ENCODE results near the gene ZNF750.
A peak's percentile ranks its signal among the peaks of the same experiment; 100 is the strongest.

Gene ZNF750

DNA sequence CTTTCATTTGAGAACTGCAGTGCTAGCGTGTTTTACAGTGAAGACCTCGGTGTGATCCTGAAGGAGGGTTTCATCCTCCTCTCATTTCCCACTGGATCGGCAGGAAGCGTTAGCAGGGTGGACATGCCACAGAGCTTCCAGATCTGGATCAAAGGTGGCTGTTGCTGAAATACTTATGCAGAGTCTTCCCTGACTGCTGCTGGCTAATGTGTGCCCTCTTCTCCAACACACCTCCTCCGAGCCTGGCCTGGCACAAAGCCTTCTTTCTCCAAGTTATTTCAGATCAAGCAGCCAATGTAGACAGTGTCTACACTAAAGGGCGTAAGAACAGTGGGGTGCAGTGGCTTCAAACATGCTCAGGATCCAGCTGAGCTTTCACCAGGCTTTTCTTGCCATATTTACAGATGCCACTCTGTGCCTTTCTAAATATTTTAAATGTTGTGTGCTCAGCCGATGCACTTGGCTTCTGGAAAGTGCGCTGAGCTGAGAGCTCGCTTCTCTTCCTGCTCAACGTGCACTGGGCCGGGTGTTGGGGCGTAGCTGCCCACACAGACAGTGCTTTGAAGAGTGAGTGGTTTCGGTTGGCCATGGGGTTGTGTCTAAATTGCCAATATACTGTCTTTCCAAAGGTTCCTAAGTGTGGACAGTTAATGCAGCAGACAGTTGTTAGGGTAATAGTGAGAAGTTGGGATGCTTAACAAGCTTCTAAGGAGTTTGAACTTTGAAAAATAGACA lies 2.1 kb downstream of the ZNF750 start:
- Histone ChIP-seq H3K36me3 (ENCODE audit: control insufficient read depth, insufficient read depth, low read length, severe bottlenecking) (no peaks in the 10 kb centered on the region), H3K9ac (ENCODE audit: low read length) (peak overlapping the region; percentile 14), H3K4me1 (ENCODE audit: control insufficient read depth, insufficient read depth, low read length) (peaks cover 22% of the 10 kb centered on the region), H3K4me3 (ENCODE audit: low read length) (peak overlapping the region; percentile 14), H3K9me3 (ENCODE audit: control insufficient read depth, low read length) (no peaks in the 10 kb centered on the region), H3K27me3 (replicated peaks; ENCODE audit: control insufficient read depth, insufficient read depth, low read length) (no peaks in the 10 kb centered on the region)
- no peak for DNase-seq (ENCODE audit: low read depth)

DNA sequence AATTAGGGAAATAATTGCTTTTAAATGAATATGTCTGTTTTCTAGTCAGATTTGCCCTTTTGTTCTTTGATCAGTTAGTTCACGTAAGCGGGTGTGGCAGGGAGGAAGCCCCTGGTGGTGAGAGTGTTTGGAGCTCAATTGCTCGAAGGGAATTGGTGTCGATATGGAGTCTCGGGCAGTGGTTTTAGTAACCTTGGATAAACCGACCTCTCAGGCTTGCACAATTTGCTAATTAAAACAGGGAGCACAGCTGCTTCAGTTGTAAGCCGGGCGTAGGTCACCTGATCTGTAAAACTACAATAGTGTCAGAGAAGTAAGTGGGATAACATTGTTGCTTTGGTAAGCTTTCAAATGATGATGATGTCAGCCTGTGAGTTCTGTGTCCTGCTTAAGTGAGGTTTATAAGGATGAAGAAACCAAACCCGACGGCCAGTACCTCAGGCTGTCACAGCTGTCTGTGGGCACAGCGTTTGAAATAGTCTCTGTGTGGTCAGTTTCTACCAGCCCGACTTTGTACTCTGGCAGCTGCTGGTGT lies 2.9 kb downstream of the ZNF750 start:
- no peaks in the 10 kb centered on the region for H3K27me3 ChIP-seq (replicated peaks; ENCODE audit: control insufficient read depth, insufficient read depth, low read length)
- DNase-seq (ENCODE audit: low read depth) = no peak
- H3K9me3 ChIP-seq (ENCODE audit: control insufficient read depth, low read length) = no peaks in the 10 kb centered on the region
- no peak overlapping the region for H3K9ac ChIP-seq (ENCODE audit: low read length)
- H3K4me1 ChIP-seq (ENCODE audit: control insufficient read depth, insufficient read depth, low read length) = peaks cover 22% of the 10 kb centered on the region
- no peak overlapping the region for H3K4me3 ChIP-seq (ENCODE audit: low read length)
- H3K36me3 ChIP-seq (ENCODE audit: control insufficient read depth, insufficient read depth, low read length, severe bottlenecking) = no peaks in the 10 kb centered on the region

DNA sequence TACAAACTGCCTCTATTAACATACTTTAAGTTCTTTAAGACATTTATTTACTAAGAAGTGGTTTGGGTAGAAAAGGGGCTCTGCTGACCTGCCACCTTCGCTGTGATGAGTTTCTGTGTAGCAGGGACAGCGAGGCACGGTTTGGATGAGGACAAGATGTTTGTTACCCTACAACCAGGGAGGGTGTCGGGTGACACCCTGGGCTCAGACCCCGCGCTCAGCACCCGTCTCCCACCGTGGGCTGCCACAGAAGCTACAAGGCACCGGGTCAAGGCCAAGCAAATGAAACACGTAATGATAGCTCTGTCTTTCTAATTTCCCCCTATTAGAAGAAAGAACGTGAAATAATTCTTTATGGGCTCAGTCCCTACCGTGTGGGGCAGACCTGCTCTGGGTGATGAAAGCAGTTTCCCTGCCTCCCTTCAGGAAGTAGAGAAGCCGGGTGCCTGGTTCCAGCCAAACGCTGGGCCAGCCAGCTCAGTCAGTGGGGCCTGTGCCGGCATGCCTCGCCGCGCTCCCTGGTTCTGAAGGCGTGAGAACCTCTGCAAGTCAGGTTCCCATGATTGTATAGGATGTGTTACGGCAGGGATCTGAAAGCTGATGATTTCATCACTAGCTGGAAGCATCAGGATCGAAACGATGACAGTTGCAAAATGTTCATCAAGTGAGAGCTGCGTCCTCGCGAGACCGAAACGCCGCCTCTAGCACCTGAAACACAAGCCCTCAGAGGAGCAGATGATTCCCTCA lies 3.9 kb downstream of the ZNF750 start:
- no peak overlapping the region for H3K4me3 ChIP-seq (ENCODE audit: low read length)
- H3K4me1 ChIP-seq (ENCODE audit: control insufficient read depth, insufficient read depth, low read length) = peaks cover 22% of the 10 kb centered on the region
- DNase-seq (ENCODE audit: low read depth) = no peak
- H3K9ac ChIP-seq (ENCODE audit: low read length) = no peak overlapping the region
- H3K36me3 ChIP-seq (ENCODE audit: control insufficient read depth, insufficient read depth, low read length, severe bottlenecking) = no peaks in the 10 kb centered on the region
- no peaks in the 10 kb centered on the region for H3K9me3 ChIP-seq (ENCODE audit: control insufficient read depth, low read length)
- no peaks in the 10 kb centered on the region for H3K27me3 ChIP-seq (replicated peaks; ENCODE audit: control insufficient read depth, insufficient read depth, low read length)

DNA sequence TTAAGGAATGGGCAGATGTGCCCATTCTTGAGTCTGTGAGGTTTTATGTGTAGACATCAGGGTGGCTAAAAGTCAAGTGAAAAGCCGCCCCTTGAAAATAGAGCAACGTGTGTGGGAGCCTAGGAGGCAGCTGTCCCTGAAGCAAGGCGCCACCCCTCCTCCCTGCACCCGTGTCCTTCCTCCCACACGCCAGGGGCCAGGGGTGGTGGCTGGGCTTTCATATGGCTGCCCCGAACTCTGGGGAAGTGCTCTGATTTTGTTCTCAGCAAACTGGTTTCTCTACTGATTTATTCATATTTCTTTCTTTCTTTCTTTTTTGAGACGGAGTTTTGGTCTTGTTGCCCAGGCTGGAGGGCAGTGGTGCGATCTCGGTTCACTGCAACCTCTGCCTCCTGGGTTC lies 4.7 kb downstream of the ZNF750 start:
- H3K9me3 ChIP-seq (ENCODE audit: control insufficient read depth, low read length) = no peaks in the 10 kb centered on the region
- peaks cover 25% of the 10 kb centered on the region for H3K4me1 ChIP-seq (ENCODE audit: control insufficient read depth, insufficient read depth, low read length)
- no peaks in the 10 kb centered on the region for H3K36me3 ChIP-seq (ENCODE audit: control insufficient read depth, insufficient read depth, low read length, severe bottlenecking)
- no peak for DNase-seq (ENCODE audit: low read depth)
- H3K9ac ChIP-seq (ENCODE audit: low read length) = no peak overlapping the region
- H3K27me3 ChIP-seq (replicated peaks; ENCODE audit: control insufficient read depth, insufficient read depth, low read length) = no peaks in the 10 kb centered on the region
- no peak overlapping the region for H3K4me3 ChIP-seq (ENCODE audit: low read length)

DNA sequence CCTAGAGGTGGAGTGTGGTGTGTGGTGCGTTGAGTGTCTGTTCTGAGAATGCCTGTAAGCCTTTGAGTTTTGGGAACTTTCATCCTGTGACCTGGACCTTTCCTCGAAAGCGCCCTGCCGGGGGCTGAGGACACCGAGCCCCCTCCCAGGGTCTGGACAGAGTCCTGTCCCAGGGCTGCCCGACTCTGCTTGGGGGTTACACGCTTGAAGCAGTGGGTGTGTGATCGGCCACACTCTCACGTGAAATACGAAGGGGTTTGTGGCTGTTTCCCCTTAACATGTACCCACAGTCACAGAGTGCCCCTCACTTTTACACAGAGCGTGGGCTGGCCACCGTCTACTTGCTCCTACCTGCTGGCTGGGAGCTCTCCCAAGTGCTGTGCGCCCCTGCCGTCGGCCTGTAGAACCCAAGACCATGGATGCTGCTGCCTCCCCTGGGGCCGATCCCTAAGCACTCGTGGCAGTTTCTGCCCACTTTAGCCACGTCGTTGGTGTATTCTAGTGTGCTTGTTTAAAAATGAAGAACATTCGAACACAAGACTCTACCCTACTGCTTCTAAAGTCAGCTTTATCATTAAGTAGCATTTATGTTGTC lies 6.8 kb downstream of the ZNF750 start:
- Histone ChIP-seq H3K36me3 (ENCODE audit: control insufficient read depth, insufficient read depth, low read length, severe bottlenecking) (no peaks in the 10 kb centered on the region), H3K4me1 (ENCODE audit: control insufficient read depth, insufficient read depth, low read length) (peaks cover 20% of the 10 kb centered on the region), H3K9me3 (ENCODE audit: control insufficient read depth, low read length) (no peaks in the 10 kb centered on the region), H3K27me3 (replicated peaks; ENCODE audit: control insufficient read depth, insufficient read depth, low read length) (no peaks in the 10 kb centered on the region), H3K9ac (ENCODE audit: low read length) (no peak overlapping the region), H3K4me3 (ENCODE audit: low read length) (no peak overlapping the region)
- DNase-seq (ENCODE audit: low read depth) = no peak

DNA sequence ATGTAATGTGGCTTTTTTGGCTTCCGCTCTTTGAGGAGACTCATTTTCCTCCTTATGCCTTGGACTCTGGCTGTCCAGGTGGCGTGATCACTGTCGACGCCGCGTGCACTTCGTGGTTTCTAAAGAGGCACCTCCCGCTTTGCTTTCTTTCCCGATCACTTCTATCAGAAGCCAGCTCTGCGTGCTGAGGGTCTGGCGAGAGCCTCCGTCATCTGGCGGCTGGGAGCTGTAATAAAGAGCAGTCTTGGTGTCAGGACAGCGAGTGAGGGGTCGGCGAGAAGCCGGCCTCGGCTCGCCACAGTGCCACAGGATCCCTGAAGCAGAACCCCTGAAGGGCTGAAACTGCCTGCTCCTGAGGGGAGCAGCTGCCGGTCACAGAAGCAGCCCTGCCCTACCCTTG lies 7.4 kb downstream of the ZNF750 start:
- no peak for DNase-seq (ENCODE audit: low read depth)
- Histone ChIP-seq H3K27me3 (replicated peaks; ENCODE audit: control insufficient read depth, insufficient read depth, low read length) (no peaks in the 10 kb centered on the region), H3K4me1 (ENCODE audit: control insufficient read depth, insufficient read depth, low read length) (peaks cover 14% of the 10 kb centered on the region), H3K36me3 (ENCODE audit: control insufficient read depth, insufficient read depth, low read length, severe bottlenecking) (peaks cover 3% of the 10 kb centered on the region), H3K9me3 (ENCODE audit: control insufficient read depth, low read length) (no peaks in the 10 kb centered on the region), H3K4me3 (ENCODE audit: low read length) (no peak overlapping the region), H3K9ac (ENCODE audit: low read length) (no peak overlapping the region)

DNA sequence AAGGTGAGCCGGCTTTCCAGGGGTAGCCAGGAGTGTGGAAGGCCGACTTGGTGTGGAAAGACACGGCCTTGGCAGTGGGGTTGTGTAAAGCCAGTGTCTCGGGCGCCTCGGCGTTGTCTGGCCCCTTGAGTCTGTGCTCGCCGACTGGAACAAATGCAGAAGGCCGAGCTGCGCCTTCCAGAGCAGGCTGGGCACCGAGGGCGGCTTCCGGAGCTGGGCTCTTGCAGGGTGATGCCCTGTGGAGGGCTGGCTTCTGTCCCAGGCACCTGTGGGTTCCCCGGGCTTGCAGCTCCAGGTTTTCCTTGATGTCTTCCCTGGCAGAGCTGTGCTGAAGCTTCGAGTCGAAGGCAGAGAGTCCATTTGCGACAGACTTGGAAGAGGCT lies 8.0 kb downstream of the ZNF750 start:
- DNase-seq (ENCODE audit: low read depth) = no peak
- Histone ChIP-seq H3K36me3 (ENCODE audit: control insufficient read depth, insufficient read depth, low read length, severe bottlenecking) (peaks cover 6% of the 10 kb centered on the region), H3K27me3 (replicated peaks; ENCODE audit: control insufficient read depth, insufficient read depth, low read length) (no peaks in the 10 kb centered on the region), H3K9me3 (ENCODE audit: control insufficient read depth, low read length) (no peaks in the 10 kb centered on the region), H3K9ac (ENCODE audit: low read length) (no peak overlapping the region), H3K4me3 (ENCODE audit: low read length) (no peak overlapping the region), H3K4me1 (ENCODE audit: control insufficient read depth, insufficient read depth, low read length) (peaks cover 8% of the 10 kb centered on the region)

DNA sequence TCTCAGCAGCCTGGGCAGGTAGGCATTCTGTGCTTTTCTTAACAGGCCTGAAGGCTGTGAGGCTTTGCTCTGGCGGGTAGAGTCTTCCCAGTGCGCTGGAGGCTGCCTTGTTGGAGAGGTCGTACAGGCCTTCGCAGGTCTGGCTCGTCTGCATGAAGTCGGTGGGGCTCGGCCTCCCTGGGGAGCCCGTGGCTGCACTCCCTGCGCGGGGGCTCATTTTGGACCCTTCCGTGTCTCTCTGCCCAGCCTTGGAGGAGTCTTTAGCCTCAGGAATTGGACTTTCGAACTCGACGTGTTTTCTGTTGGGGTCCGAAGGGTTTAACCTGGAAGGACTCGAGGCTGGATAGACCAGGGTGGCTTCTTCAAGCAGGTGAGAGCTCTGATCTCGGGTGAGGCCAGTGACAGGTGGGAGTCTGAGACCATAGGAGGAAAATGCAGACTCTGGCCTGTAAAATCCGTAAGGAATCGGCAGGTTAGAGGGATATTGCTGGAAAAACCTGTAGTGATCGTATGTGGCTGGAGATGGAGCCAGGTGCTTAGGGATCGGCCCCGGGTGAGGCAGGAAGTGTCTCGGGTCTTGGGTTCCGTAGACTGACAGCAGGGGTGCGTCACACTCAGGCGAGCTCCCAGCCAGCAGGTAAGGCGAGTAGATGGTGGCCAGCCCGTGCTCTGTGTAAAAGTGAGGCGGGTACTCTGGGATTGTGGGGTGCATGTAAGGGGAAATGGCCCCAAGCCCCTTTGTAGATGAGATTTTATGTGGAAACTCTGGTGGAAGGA lies 8.6 kb downstream of the ZNF750 start:
- Histone ChIP-seq H3K27me3 (replicated peaks; ENCODE audit: control insufficient read depth, insufficient read depth, low read length) (no peaks in the 10 kb centered on the region), H3K4me3 (ENCODE audit: low read length) (no peak overlapping the region), H3K4me1 (ENCODE audit: control insufficient read depth, insufficient read depth, low read length) (peaks cover 4% of the 10 kb centered on the region), H3K9me3 (ENCODE audit: control insufficient read depth, low read length) (no peaks in the 10 kb centered on the region), H3K36me3 (ENCODE audit: control insufficient read depth, insufficient read depth, low read length, severe bottlenecking) (peaks cover 6% of the 10 kb centered on the region), H3K9ac (ENCODE audit: low read length) (no peak overlapping the region)
- no peak for DNase-seq (ENCODE audit: low read depth)

DNA sequence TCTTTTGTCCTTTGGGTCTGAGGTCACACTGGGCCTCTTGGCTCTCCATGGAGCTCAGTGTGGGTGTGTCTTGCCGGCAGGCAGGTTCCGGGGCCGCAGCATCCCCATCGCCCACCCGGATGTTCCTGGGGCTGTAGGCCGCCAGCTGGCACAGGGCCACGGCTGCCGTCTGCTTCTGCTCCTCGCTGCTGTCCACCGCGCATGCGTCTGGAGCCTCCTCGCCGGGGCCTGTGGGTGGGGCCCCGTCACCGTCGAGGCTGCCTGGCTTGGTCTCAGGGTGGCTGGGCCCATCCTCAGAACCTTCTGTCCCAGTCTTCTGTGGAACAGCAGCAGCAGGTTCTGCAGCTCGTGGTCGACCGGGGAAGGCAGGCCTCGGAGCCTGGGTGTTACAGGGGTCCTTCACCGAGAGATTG lies 9.6 kb downstream of the ZNF750 start:
- DNase-seq (ENCODE audit: low read depth) = no peak
- Histone ChIP-seq H3K9ac (ENCODE audit: low read length) (no peak overlapping the region), H3K4me1 (ENCODE audit: control insufficient read depth, insufficient read depth, low read length) (peaks cover 4% of the 10 kb centered on the region), H3K27me3 (replicated peaks; ENCODE audit: control insufficient read depth, insufficient read depth, low read length) (no peaks in the 10 kb centered on the region), H3K4me3 (ENCODE audit: low read length) (peak overlapping the region; percentile 15), H3K9me3 (ENCODE audit: control insufficient read depth, low read length) (no peaks in the 10 kb centered on the region), H3K36me3 (ENCODE audit: control insufficient read depth, insufficient read depth, low read length, severe bottlenecking) (peaks cover 6% of the 10 kb centered on the region)

DNA sequence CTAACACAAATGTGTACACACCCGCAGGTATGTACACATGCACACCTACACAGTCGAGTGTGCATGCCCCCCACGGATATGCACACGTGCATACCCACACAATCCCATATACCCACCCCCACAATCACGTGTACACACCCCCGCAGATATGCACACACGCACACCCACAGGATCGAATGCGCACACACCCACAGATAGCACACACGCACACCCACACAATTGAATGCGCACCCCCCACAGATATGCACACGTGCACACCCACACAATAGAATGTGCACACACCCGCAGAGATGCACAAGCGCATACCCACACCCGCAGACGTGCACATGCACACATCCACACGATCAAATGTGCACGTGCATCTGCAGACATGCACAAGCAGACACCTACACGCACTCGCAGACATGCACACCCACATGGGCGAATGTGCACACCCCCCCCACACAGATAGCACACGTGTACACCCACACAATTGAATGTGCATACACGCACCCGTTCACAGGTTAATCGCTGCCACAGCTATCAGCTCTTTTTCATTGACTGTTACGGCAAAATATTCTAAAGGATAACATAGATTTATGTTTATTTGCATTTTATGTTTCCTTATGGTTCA lies 10.8 kb downstream of the ZNF750 start:
- Histone ChIP-seq H3K4me3 (ENCODE audit: low read length) (no peak overlapping the region), H3K27me3 (replicated peaks; ENCODE audit: control insufficient read depth, insufficient read depth, low read length) (no peaks in the 10 kb centered on the region), H3K4me1 (ENCODE audit: control insufficient read depth, insufficient read depth, low read length) (peaks cover 4% of the 10 kb centered on the region), H3K9me3 (ENCODE audit: control insufficient read depth, low read length) (no peaks in the 10 kb centered on the region), H3K9ac (ENCODE audit: low read length) (no peak overlapping the region), H3K36me3 (ENCODE audit: control insufficient read depth, insufficient read depth, low read length, severe bottlenecking) (peaks cover 6% of the 10 kb centered on the region)
- no peak for DNase-seq (ENCODE audit: low read depth)

All from adipocyte (in vitro differentiated cells).